GM12878 (cell line): ENCODE results near the gene JMJD6.

Experiments
- CBX3 ChIP-seq: fragments of 200-600 bp; sonication (generic); IDR thresholded peaks from 2 replicates; pipeline ENCODE4 v1.6.1; 2016; ENCODE audit warnings: low read depth, borderline replicate concordance
- CHD2 ChIP-seq: IDR thresholded peaks from 2 replicates; pipeline ENCODE4 v1.6.1; 2011; ENCODE audit warnings: low read depth, low read length, improper control_type of control experiment, borderline replicate concordance
- DPF2 ChIP-seq: fragments of 450-650 bp; IDR thresholded peaks from 2 replicates; pipeline ENCODE4 v1.6.1; 2017; ENCODE audit warnings: mild to moderate bottlenecking
- EZH2 ChIP-seq: IDR thresholded peaks from 2 replicates; pipeline ENCODE4 v1.6.1; 2012; ENCODE audit warnings: low read depth, mild to moderate bottlenecking, control low read depth, inconsistent platforms, low read length, borderline replicate concordance; ENCODE audit not compliant: control insufficient read depth
- NFYB ChIP-seq: IDR thresholded peaks from 2 replicates; pipeline ENCODE4 v1.6.1; 2011; ENCODE audit warnings: low read depth, mild to moderate bottlenecking, low read length, improper control_type of control experiment, moderate library complexity; ENCODE audit not compliant: insufficient read depth
- RFX5 ChIP-seq: IDR thresholded peaks from 2 replicates; pipeline ENCODE4 v1.6.1; 2011; ENCODE audit warnings: low read depth, low read length, improper control_type of control experiment
- SIN3A ChIP-seq: IDR thresholded peaks from 2 replicates; pipeline ENCODE4 v1.6.1; 2012; ENCODE audit warnings: low read depth, low read length, improper control_type of control experiment
- SMARCA5 ChIP-seq: fragments of 450-650 bp; IDR thresholded peaks from 2 replicates; pipeline ENCODE4 v1.6.1; 2017; ENCODE audit warnings: mild to moderate bottlenecking
- SP1 ChIP-seq: IDR thresholded peaks from one replicate; pipeline ENCODE4 v1.6.1; 2011; ENCODE audit warnings: low read depth, low read length
- TAF1 ChIP-seq: IDR thresholded peaks from 2 replicates; pipeline ENCODE4 v1.6.1; 2011; ENCODE audit warnings: mild to moderate bottlenecking, low read depth, low read length, borderline replicate concordance
- ZNF274 ChIP-seq: IDR thresholded peaks from one replicate; pipeline ENCODE4 v1.8.0; 2011; ENCODE audit not compliant: insufficient read length, insufficient read depth
- TF ChIP-seq, protein P1 (sequence below), 3 experiments: IDR thresholded peaks in 2 of 3; conservative IDR thresholded peaks in 1 of 3; 2 replicates each; pipeline ENCODE4 v1.5.1; 2011; ENCODE audit warnings: low read depth in 3 of 3, low read length in 3 of 3, mild to moderate bottlenecking in 3 of 3, control low read depth in 2 of 3, moderate library complexity in 2 of 3, inconsistent platforms in 1 of 3, mixed read lengths in 1 of 3; ENCODE audit not compliant: control insufficient read depth in 2 of 3, insufficient read depth in 1 of 3; ENCODE audit errors: extremely low read depth in 1 of 3
- TF ChIP-seq, protein P2 (sequence below): fragments of 450-650 bp; IDR thresholded peaks from 2 replicates; pipeline ENCODE4 v1.6.1; 2016; ENCODE audit warnings: mild to moderate bottlenecking, moderate library complexity, borderline replicate concordance

DNA sequence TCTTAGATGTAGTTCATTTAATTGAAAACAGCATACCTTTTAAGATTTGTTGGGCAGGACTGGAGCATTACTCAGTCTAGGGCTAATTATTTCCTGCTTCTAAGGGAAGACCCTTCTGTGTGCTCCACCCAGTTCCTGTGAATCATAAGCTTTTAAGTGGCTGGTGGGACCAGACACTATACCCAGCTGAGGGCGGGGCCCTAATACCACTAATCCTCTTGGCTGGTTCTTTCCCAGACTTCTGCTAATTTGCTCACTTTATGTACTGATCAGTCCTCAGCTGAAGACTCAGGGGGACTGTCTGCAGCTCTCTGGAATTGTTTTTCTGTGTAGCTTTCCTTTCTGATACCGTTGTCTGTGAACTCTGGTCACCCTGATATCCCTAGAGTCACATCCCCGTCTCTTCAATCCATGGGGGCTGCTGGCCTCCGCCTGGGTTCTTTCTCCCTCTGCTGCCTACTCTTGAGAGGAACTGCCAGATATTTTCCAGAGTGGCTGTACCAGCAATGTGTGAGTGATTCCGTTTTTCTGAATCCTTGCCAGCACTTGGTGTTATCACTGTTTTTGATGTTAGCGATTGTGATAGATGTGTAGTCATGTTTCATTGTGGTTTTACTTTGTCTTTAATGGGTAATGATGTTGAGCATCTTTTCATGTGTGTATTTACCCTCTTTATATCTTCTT is 46.6 kb upstream of the JMJD6 start:
- TF ChIP-seq, protein P1, sequence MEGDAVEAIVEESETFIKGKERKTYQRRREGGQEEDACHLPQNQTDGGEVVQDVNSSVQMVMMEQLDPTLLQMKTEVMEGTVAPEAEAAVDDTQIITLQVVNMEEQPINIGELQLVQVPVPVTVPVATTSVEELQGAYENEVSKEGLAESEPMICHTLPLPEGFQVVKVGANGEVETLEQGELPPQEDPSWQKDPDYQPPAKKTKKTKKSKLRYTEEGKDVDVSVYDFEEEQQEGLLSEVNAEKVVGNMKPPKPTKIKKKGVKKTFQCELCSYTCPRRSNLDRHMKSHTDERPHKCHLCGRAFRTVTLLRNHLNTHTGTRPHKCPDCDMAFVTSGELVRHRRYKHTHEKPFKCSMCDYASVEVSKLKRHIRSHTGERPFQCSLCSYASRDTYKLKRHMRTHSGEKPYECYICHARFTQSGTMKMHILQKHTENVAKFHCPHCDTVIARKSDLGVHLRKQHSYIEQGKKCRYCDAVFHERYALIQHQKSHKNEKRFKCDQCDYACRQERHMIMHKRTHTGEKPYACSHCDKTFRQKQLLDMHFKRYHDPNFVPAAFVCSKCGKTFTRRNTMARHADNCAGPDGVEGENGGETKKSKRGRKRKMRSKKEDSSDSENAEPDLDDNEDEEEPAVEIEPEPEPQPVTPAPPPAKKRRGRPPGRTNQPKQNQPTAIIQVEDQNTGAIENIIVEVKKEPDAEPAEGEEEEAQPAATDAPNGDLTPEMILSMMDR (IDR thresholded peaks at IDR 0.05 in 2 of 3, conservative IDR thresholded peaks at IDR 0.05 in 1 of 3; ENCODE audit: control insufficient read depth in 2 of 3, extremely low read depth in 1 of 3, insufficient read depth in 1 of 3, low read depth in 3 of 3, low read length in 3 of 3), result no peak
- TF ChIP-seq SP1 (no peak), NFYB (no peak), CHD2 (no peak), RFX5 (no peak), SMARCA5 (no peak), ZNF274 (no peak), TAF1 (no peak), DPF2 (no peak), SIN3A (no peak), EZH2 (no peak), CBX3 (no peak)
- TF ChIP-seq, protein P2, sequence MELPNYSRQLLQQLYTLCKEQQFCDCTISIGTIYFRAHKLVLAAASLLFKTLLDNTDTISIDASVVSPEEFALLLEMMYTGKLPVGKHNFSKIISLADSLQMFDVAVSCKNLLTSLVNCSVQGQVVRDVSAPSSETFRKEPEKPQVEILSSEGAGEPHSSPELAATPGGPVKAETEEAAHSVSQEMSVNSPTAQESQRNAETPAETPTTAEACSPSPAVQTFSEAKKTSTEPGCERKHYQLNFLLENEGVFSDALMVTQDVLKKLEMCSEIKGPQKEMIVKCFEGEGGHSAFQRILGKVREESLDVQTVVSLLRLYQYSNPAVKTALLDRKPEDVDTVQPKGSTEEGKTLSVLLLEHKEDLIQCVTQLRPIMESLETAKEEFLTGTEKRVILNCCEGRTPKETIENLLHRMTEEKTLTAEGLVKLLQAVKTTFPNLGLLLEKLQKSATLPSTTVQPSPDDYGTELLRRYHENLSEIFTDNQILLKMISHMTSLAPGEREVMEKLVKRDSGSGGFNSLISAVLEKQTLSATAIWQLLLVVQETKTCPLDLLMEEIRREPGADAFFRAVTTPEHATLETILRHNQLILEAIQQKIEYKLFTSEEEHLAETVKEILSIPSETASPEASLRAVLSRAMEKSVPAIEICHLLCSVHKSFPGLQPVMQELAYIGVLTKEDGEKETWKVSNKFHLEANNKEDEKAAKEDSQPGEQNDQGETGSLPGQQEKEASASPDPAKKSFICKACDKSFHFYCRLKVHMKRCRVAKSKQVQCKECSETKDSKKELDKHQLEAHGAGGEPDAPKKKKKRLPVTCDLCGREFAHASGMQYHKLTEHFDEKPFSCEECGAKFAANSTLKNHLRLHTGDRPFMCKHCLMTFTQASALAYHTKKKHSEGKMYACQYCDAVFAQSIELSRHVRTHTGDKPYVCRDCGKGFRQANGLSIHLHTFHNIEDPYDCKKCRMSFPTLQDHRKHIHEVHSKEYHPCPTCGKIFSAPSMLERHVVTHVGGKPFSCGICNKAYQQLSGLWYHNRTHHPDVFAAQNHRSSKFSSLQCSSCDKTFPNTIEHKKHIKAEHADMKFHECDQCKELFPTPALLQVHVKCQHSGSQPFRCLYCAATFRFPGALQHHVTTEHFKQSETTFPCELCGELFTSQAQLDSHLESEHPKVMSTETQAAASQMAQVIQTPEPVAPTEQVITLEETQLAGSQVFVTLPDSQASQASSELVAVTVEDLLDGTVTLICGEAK, result no peak
